GM19035 (cell line): Measurements from ENCODE around the gene LIME1.
"Not testable (repeated sequence)": the region's sequence is repeated elsewhere in the genome, so short reads cannot be mapped to it uniquely, and the experiment has no call there.

ENCODE experiments used
- ATAC-seq: cut with Tn5 transposase; IDR thresholded peaks from one replicate; pipeline ENCODE4 v1.9.1; 2021; ENCODE audit not compliant: unreplicated experiment

Gene LIME1

DNA sequence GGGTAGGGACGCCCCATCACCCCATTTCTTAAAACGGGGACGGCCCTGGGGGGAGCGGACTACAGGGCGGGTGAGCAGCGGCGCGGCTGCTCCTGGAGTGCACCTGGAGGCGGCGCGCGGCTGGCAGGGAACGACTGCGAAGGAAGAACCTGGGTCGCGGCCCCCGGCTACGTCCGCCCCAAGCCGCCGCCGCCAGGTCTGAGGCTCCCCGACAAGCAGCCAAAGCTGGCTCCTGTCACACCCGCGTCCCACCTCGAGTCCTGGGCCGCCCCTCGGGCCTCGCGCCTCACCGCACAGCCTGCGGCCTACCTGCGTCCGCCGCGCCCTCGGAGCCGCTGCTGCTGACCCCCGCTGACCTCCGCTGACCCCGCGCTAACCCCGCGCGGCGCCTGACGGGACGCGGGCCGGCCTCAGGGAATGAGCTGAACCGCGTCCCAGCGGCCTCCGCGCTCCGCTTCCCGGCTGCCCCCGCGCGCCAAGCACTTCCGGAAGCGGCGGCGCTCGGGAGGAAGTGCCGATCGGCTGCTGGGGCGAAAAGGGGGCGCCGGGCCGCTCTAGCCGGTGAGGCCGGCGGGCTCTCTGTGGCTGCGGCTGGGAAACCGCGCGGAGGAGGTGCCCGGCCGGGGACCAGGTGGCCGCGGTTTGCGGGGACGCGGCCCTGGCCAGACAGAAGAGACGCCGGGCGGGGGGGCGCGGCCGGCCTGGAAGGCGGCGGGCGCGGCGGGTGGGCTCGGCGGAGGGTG is 28.7 kb upstream of the LIME1 start, which contains the start of the genes ARFRP1 and ZGPAT:
Gene ARFRP1, minus strand, starts transcription at position 419 of the 743 bp plus-strand sequence. CDS start 885 bp downstream, outside the sequence.
Gene ZGPAT, plus strand, starts transcription at position 482 of the 743 bp plus-strand sequence. CDS start 542 bp downstream, outside the sequence.
- peak; percentile 68 for ATAC-seq

DNA sequence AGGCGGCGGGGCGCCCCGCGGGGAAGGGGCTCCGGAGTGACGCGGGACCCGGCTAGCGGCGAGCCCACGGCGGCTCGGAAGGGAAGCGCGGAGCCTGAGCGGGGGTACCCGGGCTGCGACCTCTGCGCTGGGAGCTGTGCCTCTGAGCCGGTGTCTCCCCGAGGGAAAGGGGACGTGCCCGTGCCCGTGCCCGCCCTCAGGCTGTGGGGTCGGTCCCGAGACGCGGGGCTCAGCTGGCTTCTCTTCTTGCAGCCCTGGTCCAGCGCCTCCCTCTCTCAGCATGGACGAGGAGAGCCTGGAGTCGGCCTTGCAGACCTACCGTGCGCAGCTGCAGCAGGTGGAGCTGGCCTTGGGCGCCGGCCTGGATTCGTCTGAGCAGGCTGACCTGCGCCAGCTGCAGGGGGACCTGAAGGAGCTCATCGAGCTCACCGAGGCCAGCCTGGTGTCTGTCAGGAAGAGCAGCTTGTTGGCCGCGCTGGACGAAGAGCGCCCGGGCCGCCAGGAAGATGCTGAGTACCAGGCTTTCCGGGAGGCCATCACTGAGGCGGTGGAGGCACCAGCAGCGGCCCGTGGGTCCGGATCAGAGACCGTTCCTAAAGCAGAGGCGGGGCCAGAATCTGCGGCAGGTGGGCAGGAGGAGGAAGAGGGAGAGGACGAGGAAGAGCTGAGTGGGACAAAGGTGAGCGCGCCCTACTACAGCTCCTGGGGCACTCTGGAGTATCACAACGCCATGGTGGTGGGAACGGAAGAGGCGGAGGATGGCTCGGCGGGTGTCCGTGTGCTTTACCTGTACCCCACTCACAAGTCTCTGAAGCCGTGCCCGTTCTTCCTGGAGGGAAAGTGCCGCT is 27.9 kb upstream of the LIME1 start:
- peak; percentile 17 for ATAC-seq

DNA sequence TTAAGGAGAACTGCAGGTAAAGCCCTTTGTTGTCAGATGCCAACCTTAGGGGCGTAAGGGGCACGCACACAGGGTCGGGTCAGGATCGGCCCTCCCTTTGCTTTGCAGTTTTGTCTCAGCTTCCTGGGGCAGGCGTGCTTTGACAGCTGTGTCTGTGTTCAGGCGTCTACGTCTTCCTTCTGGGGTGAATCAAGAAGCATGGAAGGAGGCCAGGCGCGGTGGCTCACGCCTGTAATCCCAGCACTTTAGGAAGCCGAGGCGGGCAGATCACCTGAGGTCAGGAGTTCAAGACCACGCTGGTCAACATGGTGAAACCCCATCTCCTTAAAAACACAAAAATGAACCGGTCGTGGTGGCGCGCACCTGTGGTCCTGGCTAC is 27.3 kb upstream of the LIME1 start:
- ATAC-seq: no peak

DNA sequence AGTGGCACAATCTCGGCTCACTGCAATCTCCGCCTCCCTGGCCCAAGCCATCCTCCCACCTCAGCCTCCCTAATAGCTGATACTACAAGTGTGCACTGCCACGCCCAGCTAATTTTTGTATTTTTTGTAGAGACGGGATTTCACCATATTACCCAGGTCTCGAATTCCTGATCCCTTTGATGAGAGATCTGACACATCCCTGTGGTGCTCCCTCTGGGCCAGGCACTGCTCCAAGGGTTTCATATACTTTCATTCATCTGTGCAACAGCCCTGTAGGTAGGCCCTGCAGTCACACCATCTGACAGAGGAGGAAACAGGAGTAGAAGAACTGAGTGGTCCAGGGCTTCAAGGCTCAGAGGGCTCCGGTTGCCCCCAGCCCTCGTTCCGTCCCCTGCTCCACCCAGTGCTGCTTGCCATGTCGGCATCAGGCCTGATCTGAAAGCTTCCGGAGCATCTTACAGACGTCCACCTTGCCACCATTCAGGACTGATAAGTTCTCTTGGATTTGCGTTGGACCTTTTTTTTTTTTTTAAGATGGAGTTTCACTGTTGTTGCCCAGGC is 25.3 kb upstream of the LIME1 start:
- no peak for ATAC-seq

DNA sequence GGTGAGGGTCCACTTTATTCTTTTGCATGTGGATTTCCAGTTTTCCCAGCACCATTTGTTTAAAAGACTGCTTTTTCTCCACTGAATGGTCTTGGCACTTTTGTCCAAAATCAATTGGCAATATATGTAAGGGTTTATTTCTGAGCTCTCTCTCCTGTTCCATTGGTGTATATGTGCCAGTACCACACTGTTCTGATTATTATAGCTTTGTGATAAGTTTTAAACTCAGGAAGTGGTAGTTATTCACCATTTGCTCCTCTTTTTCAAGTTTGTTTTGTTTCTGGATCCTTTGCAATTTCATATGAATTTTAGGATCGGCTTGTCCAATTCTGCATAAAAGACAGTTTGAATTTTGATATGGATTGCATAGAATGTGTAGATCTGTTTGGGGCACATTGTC is 24.3 kb upstream of the LIME1 start:
- ATAC-seq: no peak

DNA sequence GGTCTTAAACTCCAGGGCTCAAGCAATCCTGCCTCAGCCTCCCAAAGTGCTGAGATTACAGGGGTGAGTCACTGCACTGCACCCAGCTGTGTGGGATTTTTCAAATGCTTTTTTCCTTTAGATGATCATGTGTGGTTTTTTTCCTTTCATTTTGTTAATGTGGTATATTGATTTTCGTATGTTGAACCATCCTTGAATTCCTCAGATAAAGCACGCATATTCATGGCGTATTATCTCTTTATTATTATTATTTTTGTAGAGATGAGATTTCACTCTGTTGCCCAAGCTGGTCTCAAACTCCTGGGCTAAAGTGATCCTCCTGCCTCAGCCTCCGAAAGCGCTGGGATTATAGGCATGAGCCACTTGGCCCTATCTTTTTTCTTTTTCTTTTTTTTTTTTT is 21.6 kb upstream of the LIME1 start:
- ATAC-seq: no peak

DNA sequence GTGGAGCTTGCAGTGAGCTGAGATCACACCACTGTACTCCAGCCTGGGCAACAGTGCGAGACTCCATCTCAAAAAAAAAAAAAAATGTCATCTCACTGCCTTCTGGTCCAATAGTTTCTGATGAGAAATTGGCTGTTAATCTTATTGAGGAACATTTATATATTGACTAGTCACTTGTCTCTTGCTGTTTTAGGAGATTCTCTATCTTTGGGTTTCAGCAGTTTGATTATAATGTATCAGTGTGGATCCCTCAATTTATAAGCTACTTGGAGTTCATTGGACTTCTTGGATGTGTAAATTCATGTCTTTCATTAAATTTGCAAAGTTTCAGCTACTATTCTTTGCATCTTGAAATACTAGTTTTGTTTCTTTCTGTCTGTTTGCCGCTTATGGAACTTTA is 17.5 kb upstream of the LIME1 start:
- no peak for ATAC-seq

DNA sequence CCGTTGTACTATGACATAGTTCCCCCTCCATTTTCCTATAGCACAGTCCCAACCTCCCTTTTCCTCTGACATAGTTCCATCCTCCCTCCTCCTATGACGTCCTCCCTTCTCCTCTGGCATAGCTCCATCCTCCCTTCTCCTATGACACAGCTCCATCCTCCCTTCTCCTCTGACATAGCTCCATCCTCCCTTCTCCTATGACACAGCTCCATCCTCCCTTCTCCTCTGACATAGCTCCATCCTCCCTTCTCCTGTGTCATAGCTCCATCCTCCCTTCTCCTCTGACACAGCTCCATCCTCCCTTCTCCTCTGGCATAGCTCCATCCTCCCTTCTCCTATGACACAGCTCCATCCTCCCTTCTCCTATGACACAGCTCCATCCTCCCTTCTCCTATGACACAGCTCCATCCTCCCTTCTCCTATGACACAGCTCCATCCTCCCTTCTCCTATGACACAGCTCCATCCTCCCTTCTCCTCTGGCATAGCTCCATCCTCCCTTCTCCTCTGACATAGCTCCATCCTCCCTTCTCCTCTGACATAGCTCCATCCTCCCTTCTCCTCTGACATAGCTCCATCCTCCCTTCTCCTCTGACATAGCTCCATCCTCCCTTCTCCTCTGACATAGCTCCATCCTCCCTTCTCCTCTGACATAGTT is 13.4 kb upstream of the LIME1 start:
- ATAC-seq: not testable (repeated sequence)

DNA sequence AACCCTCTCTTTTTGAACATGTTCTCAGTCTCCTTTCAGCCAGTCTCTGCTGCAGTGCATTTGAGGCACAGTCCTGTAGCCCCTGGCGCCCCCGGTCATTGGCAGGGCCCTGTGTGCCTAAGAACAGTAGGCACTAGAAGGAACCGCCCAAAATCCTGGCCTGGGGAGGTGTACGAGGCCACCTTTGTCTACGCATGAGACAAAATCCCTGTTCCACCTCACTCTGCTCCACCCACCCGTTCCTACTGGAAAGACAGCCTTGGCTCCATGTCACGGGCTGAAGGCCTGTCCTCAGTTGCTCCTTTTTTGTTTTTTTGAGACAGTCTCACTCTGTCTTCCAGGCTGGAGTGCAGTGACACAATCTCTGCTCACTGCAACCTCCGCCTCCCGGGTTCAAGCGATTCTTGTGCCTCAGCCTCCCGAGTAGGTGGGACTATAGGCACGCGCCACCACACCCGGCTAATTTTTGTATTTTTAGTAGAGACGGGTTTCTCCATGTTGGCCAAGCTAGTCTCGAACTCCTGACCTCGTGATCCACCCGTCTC is 6.2 kb upstream of the LIME1 start:
- not testable (repeated sequence) for ATAC-seq

DNA sequence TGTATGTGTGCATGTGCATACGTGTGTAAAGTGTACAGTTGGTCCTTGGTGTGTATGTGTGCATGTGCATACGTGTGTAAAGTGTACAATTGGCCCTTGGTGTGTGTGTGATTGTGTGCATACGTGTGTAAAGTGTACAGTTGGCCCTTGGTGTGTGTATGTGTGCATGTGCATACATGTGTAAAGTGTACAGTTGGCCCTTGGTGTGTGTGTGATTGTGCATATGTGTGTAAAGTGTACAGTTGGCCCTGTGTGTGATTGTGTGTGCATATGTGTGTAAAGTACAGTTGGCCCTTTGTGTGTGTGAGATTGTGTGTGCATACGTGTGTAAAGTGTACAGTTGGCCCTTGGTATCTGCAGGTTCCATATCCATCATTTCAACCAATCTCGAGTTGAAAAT is 5.1 kb upstream of the LIME1 start:
- ATAC-seq: no peak

DNA sequence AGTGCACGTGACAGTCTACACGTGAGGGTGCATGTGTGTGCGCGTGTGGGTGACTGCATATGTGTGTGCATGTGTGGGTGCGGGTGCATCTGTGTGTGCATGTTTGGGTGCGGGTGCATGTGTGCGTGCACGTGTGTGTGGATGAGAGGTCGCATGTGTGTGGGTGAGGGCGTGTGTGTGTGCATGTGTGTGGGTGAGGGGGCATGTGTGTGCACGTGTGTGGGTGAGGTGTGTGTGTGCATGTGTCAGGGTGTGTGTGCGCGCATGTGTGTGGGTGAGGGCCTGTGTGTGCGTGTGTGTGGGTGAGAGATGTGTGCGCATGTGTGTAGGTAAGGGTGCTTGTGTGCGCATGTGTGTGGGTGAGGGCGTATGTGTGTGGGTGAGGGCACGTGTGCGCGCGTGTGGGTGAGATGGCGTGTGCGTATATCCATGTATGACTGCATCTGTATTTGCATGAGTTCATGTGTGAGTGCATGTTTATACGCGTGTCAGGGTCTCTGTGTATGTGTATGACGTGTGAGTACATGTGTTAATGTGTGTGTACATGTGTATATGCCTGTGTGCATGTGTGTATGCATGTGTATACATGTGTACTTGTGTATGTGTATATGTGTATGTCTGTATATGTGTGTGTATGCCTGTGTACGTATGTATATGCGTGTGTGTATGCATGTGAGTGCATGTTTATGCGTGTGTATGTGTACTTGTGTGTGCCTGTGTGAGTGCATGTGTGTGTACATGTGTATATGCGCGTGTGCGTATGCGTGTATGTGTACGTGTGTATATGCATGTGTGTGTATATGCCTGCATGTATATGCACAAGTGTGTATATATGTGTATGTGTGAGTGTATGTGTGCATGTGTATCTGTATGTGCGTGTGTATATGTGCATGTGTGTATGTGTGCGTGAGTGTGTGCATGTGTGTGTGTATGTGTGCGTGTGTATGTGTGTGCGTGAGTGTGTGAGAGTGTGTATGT is 4.1 kb upstream of the LIME1 start:
- ATAC-seq: no peak

DNA sequence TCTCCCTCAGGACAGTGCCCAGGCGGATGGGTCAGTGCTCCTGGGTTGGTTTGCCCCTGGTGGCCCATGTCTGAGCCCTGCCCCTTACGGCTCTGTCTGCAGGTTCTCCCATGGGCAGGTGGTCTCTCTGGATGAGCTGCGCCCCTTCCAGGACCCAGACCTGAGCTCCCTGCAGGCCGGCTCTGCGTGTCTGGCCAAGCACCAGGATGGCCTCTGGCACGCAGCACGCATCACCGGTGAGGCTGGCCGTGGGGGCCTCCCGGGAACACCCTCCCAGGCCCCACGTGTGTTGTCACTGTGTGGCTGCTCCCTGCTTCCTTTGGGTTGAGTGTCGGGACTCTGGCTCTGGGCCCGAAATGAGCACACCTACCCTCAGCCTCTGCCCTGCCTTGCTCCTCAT is 3.3 kb upstream of the LIME1 start:
- ATAC-seq: no peak

DNA sequence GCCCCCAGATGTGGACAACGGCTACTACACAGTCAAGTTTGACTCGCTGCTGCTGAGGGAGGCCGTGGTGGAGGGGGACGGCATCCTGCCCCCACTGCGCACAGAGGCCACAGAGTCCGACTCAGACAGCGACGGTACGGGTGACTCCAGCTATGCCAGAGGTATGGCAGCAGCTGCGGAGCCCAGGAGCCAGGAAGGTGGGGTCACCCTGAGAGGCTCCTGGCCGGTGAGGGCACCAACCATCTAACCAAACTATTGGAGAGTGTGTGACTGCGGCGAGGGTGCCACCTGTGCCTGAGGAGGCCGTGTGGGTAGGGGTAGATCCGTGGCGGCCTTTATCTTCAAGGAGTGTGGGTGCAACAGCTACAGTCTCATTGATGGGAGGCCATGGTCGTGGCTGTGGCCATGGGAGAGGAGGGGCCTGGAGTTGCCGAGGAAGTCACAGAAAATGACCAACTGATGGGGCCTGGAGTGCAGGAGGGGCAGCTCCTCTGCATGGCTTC is 2.8 kb upstream of the LIME1 start:
- no peak for ATAC-seq

DNA sequence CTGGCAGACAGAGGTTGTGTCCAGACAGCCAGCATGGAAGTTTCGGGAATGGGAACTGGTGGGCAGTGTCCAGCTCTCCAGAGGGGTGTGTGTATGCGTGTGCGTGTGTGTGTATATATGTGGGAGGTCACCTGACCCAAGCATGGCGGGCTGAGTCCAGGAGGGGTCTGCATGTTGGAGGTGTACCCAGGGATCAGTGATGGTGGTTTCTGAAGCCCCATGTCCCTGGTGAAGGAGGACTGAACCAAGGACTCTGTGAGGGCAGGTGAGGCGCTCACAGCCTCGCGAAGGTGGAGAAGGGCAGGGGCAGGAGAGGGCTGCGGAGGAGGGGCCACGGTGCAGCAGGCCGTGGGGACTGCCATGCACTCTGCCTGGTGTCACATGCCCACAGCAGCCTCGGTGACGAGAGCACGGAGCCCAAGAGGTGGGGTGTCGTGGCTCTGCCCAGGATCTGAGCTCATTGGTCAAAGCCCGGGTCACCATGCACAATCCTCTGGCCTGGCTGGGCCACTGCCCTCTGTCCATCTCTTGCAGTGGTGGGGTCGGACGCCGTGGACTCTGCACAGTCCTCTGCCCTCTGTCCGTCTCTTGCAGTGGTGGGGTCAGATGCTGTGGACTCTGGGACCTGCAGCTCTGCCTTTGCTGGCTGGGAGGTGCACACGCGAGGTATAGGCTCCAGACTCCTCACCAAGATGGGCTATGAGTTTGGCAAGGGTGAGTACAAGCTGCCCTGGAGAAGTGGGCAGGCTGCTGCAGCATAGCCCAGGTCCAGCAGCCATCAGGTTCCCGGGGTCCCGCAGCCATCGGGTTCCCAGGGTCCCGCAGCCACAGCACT is 2.1 kb upstream of the LIME1 start:
- ATAC-seq: no peak

DNA sequence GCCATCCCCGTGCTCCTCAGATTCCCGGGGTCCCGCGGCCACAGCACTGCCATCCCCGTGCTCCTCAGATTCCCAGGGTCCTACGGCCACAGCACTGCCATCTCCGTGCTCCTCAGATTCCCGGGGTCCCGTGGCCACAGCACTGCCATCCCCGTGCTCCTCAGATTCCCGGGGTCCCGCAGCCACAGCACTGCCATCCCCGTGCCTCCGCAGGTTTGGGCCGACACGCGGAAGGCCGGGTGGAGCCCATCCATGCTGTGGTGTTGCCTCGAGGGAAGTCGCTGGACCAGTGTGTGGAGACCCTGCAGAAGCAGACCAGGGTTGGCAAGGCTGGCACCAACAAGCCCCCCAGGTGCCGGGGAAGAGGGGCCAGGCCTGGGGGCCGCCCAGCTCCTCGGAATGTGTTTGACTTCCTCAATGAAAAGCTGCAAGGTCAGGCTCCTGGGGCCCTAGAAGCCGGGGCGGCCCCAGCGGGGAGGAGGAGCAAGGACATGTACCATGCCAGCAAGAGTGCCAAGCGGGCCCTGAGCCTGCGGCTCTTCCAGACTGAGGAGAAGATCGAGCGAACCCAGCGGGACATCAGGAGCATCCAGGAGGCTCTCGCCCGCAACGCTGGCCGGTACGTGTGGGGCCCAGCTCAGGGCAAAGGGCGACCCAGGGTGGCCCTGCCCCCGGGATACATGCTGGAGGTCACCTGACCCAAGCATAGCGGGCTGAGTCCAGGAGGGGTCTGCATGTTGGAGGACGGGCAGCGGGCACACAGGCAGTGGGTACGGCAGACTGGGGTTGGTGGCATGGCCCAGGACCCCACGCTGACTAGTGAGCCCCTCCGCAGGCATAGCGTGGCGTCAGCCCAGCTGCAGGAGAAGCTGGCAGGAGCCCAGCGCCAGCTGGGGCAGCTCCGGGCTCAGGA is 1.3 kb upstream of the LIME1 start:
- no peak for ATAC-seq

DNA sequence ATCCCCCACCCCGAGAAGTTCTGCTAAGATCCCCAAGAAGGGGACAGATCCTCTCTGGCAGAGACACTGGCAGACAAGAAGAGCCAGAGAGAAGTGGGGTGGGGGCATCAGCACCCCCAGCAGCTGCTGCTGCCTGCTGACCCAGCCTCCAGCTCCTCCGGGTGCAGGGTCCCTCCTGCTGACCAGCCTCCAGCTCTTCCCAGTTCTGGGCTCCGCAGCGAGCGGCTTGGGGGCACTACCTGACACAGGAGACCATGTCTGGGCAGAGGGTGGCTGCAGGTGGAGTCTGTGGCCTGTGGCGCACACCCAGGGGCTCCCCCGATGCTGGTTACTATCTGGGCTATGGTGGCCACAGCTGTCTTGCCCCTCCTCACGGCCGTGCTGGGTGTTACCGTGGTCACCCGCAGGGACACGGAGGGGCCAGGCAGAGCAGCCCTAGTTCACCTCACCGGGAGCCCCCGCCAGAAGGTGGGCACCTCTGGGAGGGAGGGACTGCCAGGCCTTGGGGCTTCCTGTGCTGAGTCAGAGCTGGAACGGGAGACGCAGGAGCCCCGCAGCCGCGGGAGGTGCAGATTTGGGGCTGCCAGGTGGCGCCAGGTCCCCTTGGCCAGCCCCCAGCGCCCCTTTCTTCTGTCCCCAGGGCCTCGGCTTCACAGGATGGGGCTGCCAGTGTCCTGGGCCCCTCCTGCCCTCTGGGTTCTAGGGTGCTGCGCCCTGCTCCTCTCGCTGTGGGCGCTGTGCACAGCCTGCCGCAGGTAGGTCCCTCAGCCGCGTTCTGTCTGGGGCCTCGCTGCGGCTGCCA is 630 bp downstream of the LIME1 start:
- ATAC-seq: no peak

DNA sequence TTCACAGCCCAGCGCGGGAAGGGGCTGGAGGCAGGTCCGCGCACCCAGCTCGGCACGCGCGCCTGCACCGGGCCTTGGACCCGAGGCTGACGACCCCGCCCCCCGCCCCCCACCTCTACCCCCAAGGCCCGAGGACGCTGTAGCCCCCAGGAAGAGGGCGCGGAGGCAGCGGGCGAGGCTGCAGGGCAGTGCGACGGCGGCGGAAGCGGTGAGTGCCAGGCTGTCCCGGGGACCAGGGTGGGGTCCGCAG is 1.2 kb downstream of the LIME1 start:
- no peak for ATAC-seq
